ENCODE measurements around the gene SH3TC2.

SH3TC2 gene

GRCh38 chr5:149027636-149028035 is 35.2 kb downstream of the SH3TC2 start:
- DNase-seq, result no peak

- no peak for DNase-seq
Observed at GRCh38 chr5:149024943-149025342, 37.9 kb downstream of the SH3TC2 start.

- no peak for DNase-seq
Observed at GRCh38 chr5:149024477-149024876, 38.4 kb downstream of the SH3TC2 start.

- no peak for DNase-seq
Observed at GRCh38 chr5:149022200-149022599, 40.7 kb downstream of the SH3TC2 start.

- DNase-seq, result no peak
Observed at GRCh38 chr5:149019679-149020078, 43.2 kb downstream of the SH3TC2 start.

GRCh38 chr5:149018909-149019443 is 43.9 kb downstream of the SH3TC2 start:
- no peak for DNase-seq

- no peak for DNase-seq
Observed at GRCh38 chr5:149017636-149018035, 45.2 kb downstream of the SH3TC2 start.

GRCh38 chr5:149015561-149015960 is 47.3 kb downstream of the SH3TC2 start:
- DNase-seq, result no peak

- DNase-seq, result no peak
Observed at GRCh38 chr5:149015126-149015525, 47.7 kb downstream of the SH3TC2 start.

- no peak for DNase-seq
Observed at GRCh38 chr5:149014571-149015031, 48.3 kb downstream of the SH3TC2 start.

- no peak for DNase-seq
Observed at GRCh38 chr5:149013796-149014195, 49.1 kb downstream of the SH3TC2 start.

- no peak for DNase-seq
Observed at GRCh38 chr5:149012350-149012749, 50.5 kb downstream of the SH3TC2 start.

- no peak for DNase-seq
Observed at GRCh38 chr5:149011728-149012127, 51.1 kb downstream of the SH3TC2 start.

- no peak for DNase-seq
Observed at GRCh38 chr5:149011084-149011483, 51.8 kb downstream of the SH3TC2 start.

- DNase-seq, result no peak
Observed at GRCh38 chr5:149007174-149007573, 55.7 kb downstream of the SH3TC2 start.

GRCh38 chr5:149006426-149006825 is 56.4 kb downstream of the SH3TC2 start:
- no peak for DNase-seq

GRCh38 chr5:149005077-149005892 is 57.6 kb downstream of the SH3TC2 start:
- DNase-seq, result no peak

GRCh38 chr5:149004559-149004958 is 58.3 kb downstream of the SH3TC2 start:
- DNase-seq, result no peak

GRCh38 chr5:149002761-149003689 is 59.8 kb downstream of the SH3TC2 start:
- DNase-seq, result no peak

- DNase-seq, result no peak
Observed at GRCh38 chr5:149002053-149002452, 60.8 kb downstream of the SH3TC2 start.

GRCh38 chr5:149001162-149001561 is 61.7 kb downstream of the SH3TC2 start:
- no peak for DNase-seq

- no peak for DNase-seq
Observed at GRCh38 chr5:148999741-149000140, 63.1 kb downstream of the SH3TC2 start.

- no peak for DNase-seq
Observed at GRCh38 chr5:148998174-148998797, 64.6 kb downstream of the SH3TC2 start.
